K562 (cell line): ENCODE measurements around the gene AQP2. TPM values are rescaled to one million over a fixed set of nuclear protein-coding genes. Genes with fewer than 3 reads are reported as not detected.

ENCODE experiments used
- CBFA2T3 ChIP-seq: fragments of 450-650 bp; IDR thresholded peaks from 2 replicates; pipeline ENCODE4 v1.6.1; 2017
- CREBBP ChIP-seq: IDR thresholded peaks from one replicate; pipeline ENCODE4 v1.6.1; 2012; ENCODE audit warnings: low read depth, mild to moderate bottlenecking, control low read depth, inconsistent platforms, low read length
- ILF3 ChIP-seq: fragments of 450-650 bp; IDR thresholded peaks from 2 replicates; pipeline ENCODE4 v1.6.1; 2018; ENCODE audit warnings: antibody characterized with exemption, mild to moderate bottlenecking, moderate library complexity, borderline replicate concordance
- KAT8 ChIP-seq: fragments of 450-650 bp; IDR thresholded peaks from 2 replicates; pipeline ENCODE4 v1.6.1; 2016; ENCODE audit warnings: low read depth, mild to moderate bottlenecking
- KDM2B ChIP-seq: fragments of 250-450 bp; sonication (Bioruptor Pico); IDR thresholded peaks from 2 replicates; pipeline ENCODE4 v1.8.0; 2021; ENCODE audit warnings: mild to moderate bottlenecking, moderate library complexity
- NONO ChIP-seq, 2 experiments: fragments of 200-400 bp in 1 of 2; fragments of 450-650 bp in 1 of 2; formaldehyde crosslinking in 1 of 2; IDR thresholded peaks; 2 replicates each; pipeline ENCODE4 v1.6.1; 2017; ENCODE audit warnings: low read depth in 2 of 2, mild to moderate bottlenecking in 2 of 2, moderate library complexity in 2 of 2, low read length in 1 of 2
- PML ChIP-seq: IDR thresholded peaks from 2 replicates; pipeline ENCODE4 v1.6.1; 2012; ENCODE audit warnings: low read length, inconsistent platforms
- PPARD ChIP-seq: fragments of 250-450 bp; sonication (Bioruptor Pico); IDR thresholded peaks from 2 replicates; pipeline ENCODE4 v1.8.0; 2022; ENCODE audit warnings: inconsistent platforms, mild to moderate bottlenecking, moderate library complexity
- PYGO2 ChIP-seq: fragments of 450-650 bp; IDR thresholded peaks from 2 replicates; pipeline ENCODE4 v1.6.1; 2016; ENCODE audit warnings: mild to moderate bottlenecking, missing genetic modification characterization, moderate library complexity, missing compliant biosample characterization
- ZBTB1 ChIP-seq: sonication (generic); formaldehyde crosslinking; IDR thresholded peaks from 2 replicates; pipeline ENCODE4 v1.8.1; 2023; ENCODE audit warnings: missing genetic modification reagents, low read depth, mild to moderate bottlenecking, borderline replicate concordance
- ZBTB12 ChIP-seq: fragments of 250-450 bp; sonication (Bioruptor Pico); IDR thresholded peaks from 2 replicates; pipeline ENCODE4 v1.4.0; 2020
- ZBTB26 ChIP-seq: fragments of 450-650 bp; formaldehyde crosslinking; IDR thresholded peaks from 2 replicates; pipeline ENCODE4 v1.4.0; 2022; ENCODE audit warnings: missing genetic modification characterization
- ZFPM2 ChIP-seq: fragments of 250-450 bp; sonication (Bioruptor Pico); IDR thresholded peaks from 2 replicates; pipeline ENCODE4 v1.5.1; 2022; ENCODE audit warnings: mild to moderate bottlenecking
- ZNF282 ChIP-seq: sonication (generic); formaldehyde crosslinking; IDR thresholded peaks from 2 replicates; pipeline ENCODE4 v1.8.1; 2023; ENCODE audit warnings: missing genetic modification reagents
- ZNF384 ChIP-seq: IDR thresholded peaks from 2 replicates; pipeline ENCODE4 v1.6.1; 2012; ENCODE audit warnings: low read depth, low read length, improper control_type of control experiment
- ZNF407 ChIP-seq: fragments of 450-650 bp; IDR thresholded peaks from 2 replicates; pipeline ENCODE4 v1.6.1; 2016; ENCODE audit warnings: low read depth
- ZNF431 ChIP-seq: sonication (generic); formaldehyde crosslinking; IDR thresholded peaks from 2 replicates; pipeline ENCODE4 v1.8.0; 2022; ENCODE audit warnings: mild to moderate bottlenecking, missing genetic modification reagents
- ZNF436 ChIP-seq: fragments of 250-450, 450-650 bp; sonication (Bioruptor Pico); formaldehyde crosslinking; IDR thresholded peaks from 2 replicates; pipeline ENCODE4 v1.7.0; 2020; ENCODE audit warnings: mild to moderate bottlenecking
- ZNF507 ChIP-seq: conservative IDR thresholded peaks from 2 replicates; pipeline ENCODE4 v1.6.1; 2017; ENCODE audit warnings: missing genetic modification characterization, missing compliant biosample characterization
- ZNF75A ChIP-seq: fragments of 450-650 bp; formaldehyde crosslinking; IDR thresholded peaks from 2 replicates; pipeline ENCODE4 v1.4.0; 2020; ENCODE audit warnings: mild to moderate bottlenecking
- polyA plus RNA-seq, 8 experiments: library from polyadenylated mRNA; depleted of rRNA in 4 of 8; stranded (reverse) in 5 of 8; unstranded in 3 of 8; fragments of >200 nt; fragmentation: Nextera tagmentation in 2 of 8; fragmentation: Illumina TruSeq in 1 of 8; extraction: Ambion mirVana in 2 of 8; extraction: Trizol in 1 of 8; gene quantifications; 2 replicates each; pipeline versions ENCODE4 v1.2.1 to v1.2.3, GENCODE V29; 2011 to 2014; ENCODE audit warnings: inconsistent platforms in 1 of 8, missing spikeins in 1 of 8
- total RNA-seq, 7 experiments: library from RNA; depleted of rRNA in 6 of 7; stranded (reverse); fragments of >200 nt in 6 of 7; fragmentation: Illumina TruSeq in 2 of 7; extraction: Trizol in 2 of 7; gene quantifications; 2 replicates each; pipeline versions ENCODE4 v1.2.1 to v1.2.3, GENCODE V29; 2011 to 2021; ENCODE audit warnings: low replicate concordance in 1 of 7

AQP2 gene
- total and polyA plus RNA-seq, 9 of the 15 experiments (the other 6 are each of a cell fraction or from before 2014, with no cell fraction given) = not detected

GRCh38 chr12:49945394-49946080 is 5.0 kb upstream of the AQP2 start (continued):
- TF ChIP-seq ZBTB12 (CRISPR knock-in tag) (no peak), NONO (IDR thresholded peaks at IDR 0.05; ENCODE audit: low read depth in 2 of 2, low read length in 1 of 2) (no peak), PPARD (CRISPR knock-in tag) (no peak), KDM2B (CRISPR knock-in tag) (no peak), ZNF407 (no peak), KAT8 (no peak), ZBTB26 (CRISPR knock-in tag) (no peak), ZNF75A (CRISPR knock-in tag) (no peak), ZNF431 (CRISPR knock-in tag) (0 out of 2 replicates have a peak, but pooled peaks have one; percentile 43), ILF3 (no peak), ZNF436 (CRISPR knock-in tag) (no peak), ZNF384 (no peak), ZBTB1 (no peak), PYGO2 (tag) (no peak), CBFA2T3 (no peak), ZNF507 (tag) (no peak), ZNF282 (no peak), CREBBP (no peak), PML (no peak), ZFPM2 (CRISPR knock-in tag) (no peak)
